GM12873 (cell line): ENCODE results near the gene TENM4.

Experiments
- CTCF ChIP-seq: IDR thresholded peaks from 2 replicates; pipeline ENCODE4 v1.5.1; 2012; ENCODE audit warnings: low read depth, mild to moderate bottlenecking, moderate library complexity, low read length, control low read depth; ENCODE audit not compliant: insufficient read depth; ENCODE audit errors: missing control alignments

Gene TENM4

GRCh38 chr11:78943154-78943553, 497.7 kb downstream of the TENM4 start:
- TF ChIP-seq CTCF = no peak

GRCh38 chr11:78941226-78941851, 499.5 kb downstream of the TENM4 start:
- no peak for TF ChIP-seq CTCF

- no peak for TF ChIP-seq CTCF
Measured at GRCh38 chr11:78940500-78941225, 500.2 kb downstream of the TENM4 start.

GRCh38 chr11:78938971-78939370, 501.9 kb downstream of the TENM4 start:
- TF ChIP-seq CTCF = no peak

- TF ChIP-seq CTCF = no peak
Measured at GRCh38 chr11:78938036-78938435, 502.8 kb downstream of the TENM4 start.

- TF ChIP-seq CTCF = no peak
Measured at GRCh38 chr11:78935398-78936068, 505.3 kb downstream of the TENM4 start.

- TF ChIP-seq CTCF = no peak
Measured at GRCh38 chr11:78933350-78933749, 507.5 kb downstream of the TENM4 start.
